ENCODE results near the gene TMEM43.
"Not testable (repeated sequence)": the region's sequence is repeated elsewhere in the genome, so short reads cannot be mapped to it uniquely, and the experiment has no call there.

The TMEM43 gene

DNA sequence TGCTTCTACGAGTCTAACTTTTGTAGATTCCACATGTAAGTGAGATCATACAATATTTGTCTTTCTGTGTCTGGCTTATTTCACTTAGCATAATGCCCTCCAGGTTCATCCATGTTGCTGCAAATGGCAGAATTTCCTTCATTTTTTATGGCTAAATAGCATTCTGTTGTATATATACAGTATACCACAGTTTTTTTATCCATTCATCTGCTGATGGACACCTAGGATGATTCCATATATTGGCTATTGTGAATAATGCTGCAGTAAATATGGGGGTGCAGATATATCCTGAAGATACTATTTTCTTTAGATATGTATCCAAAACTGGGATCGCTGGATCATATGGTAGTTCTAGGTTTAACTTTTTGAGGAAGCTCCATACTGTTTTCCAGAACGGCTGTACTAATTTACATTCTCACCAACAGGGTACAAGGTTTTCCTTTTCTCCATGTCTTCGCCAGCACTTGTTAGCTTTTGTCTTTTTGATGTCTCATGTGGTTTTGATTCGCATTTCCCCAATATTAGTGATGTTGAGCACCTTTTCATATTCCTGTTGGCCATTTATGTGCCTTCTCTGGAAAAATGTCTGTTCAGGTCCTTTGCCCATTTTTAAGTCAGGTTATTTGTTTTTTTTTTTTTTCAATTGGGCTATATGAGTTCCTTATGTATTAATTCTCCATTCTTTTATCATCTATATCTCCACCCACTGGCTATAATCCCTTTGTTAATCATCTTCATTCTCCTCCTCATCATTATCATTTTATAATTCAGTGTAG lies 27.0 kb upstream of the TMEM43 start:
- TF ChIP-seq Cebpa-rat (IDR thresholded peaks at IDR 0.05) = no peak
- Histone ChIP-seq H3K4me2 (no peak overlapping the region), H3K27me3 (no peaks in the 10 kb centered on the region), H3K27ac (no peak overlapping the region), H3K9ac (no peak overlapping the region), H3K9me3 (replicated peaks in 1 of 11) (peaks cover 0 to 17% (median 13%) of the 10 kb centered on the region in 11 experiments; a peak in 19 of 22 replicates), H3K4me1 (no peaks in the 10 kb centered on the region), H3K36me3 (no peaks in the 10 kb centered on the region), H4K20me1 (no peaks in the 10 kb centered on the region), H3K4me3 (no peak overlapping the region)

DNA sequence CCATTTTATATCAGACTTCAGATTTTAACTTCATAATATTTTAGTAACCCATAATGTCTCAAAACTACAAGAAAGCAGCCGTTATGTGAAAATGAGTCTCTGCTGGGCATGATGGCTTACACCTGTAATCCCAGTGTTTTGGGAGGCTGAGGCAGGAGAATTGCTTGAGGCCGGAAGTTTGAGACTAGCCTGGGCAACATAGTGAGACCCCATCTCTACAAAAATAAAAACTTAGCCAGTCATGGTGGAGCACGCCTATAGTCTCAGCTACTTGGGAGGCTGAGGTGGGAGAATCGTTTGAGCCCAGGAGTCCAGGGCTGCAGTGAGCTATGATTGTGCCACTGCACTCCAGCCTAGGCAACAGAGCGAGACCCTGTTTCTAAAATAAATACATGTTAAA lies 15.0 kb upstream of the TMEM43 start:
- Histone ChIP-seq H3K36me3 (peaks cover 42 to 52% (median 48%) of the 10 kb centered on the region in 11 experiments), H4K20me1 (peaks cover 0 to 12% (median 0%) of the 10 kb centered on the region in 11 experiments; a peak in 3 of 22 replicates)
- H3K9ac ChIP-seq; H3K4me2 ChIP-seq; H3K9me3 ChIP-seq (replicated peaks in 1 of 11); H3K27me3 ChIP-seq; H3K27ac ChIP-seq; H3K4me3 ChIP-seq; H3K4me1 ChIP-seq: not testable (repeated sequence)

DNA sequence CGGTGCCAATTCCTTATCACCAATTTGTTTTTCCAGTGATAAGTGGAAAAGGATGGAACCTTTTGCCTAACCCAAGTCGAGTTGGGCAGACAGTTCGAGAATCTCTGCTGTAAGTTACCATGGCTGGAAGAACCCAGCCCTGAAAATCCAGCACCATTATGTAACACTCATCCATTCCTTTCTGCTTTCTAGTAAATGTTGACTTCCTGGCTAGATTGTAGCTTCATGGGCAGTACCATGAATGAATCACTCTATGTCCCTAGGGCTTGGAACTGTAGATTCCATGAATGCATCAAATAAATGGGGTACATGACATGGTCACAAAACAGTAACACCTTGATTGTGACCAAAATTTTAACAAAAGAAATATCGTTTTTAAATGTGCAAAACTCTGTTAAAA lies 14.2 kb upstream of the TMEM43 start:
- TF ChIP-seq Cebpa-rat (IDR thresholded peaks at IDR 0.05) = no peak
- Histone ChIP-seq H3K4me2 (no peak overlapping the region), H3K27ac (no peak overlapping the region), H3K9me3 (replicated peaks in 1 of 11) (no peaks in the 10 kb centered on the region), H3K4me3 (no peak overlapping the region), H3K36me3 (peaks cover 51 to 61% (median 57%) of the 10 kb centered on the region in 11 experiments), H4K20me1 (peaks cover 0 to 12% (median 0%) of the 10 kb centered on the region in 11 experiments; a peak in 4 of 22 replicates), H3K4me1 (no peaks in the 10 kb centered on the region), H3K27me3 (no peaks in the 10 kb centered on the region), H3K9ac (no peak overlapping the region)

DNA sequence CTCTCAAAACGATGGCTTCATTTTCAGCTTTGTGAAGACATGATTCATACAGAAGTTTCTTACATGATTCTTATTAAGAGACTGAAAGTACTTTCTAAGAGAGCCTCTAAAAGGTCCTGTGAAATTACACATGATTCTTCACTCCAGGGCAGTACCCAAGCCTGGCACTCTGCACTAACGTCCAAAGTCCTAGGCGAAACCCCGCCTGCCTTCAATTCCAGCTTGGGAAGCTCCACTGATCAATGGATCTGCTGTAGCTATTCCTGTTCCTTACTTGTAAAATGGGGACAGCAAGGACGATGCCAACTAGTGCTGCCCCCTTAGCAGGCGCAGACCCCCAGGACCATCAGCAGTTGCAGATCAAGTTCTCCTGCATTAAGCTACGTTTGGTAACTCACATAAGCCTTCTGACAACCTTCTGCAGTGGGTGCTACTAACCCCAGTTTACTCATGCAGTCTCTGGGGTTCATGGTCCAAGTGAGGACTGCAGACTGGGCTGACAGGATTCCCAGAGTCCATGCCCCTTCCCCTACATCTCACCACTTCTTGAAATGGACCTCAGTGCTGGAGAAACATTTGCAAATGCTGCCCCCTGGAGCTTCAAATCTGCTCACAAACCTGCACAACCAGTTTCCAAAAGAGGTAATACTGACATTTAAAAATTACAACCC lies 10.8 kb upstream of the TMEM43 start:
- H3K27ac ChIP-seq = no peak overlapping the region
- H3K9ac ChIP-seq = no peak overlapping the region
- H3K27me3 ChIP-seq = no peaks in the 10 kb centered on the region
- no peak overlapping the region for H3K4me3 ChIP-seq
- H4K20me1 ChIP-seq = peaks cover 0 to 35% (median 18%) of the 10 kb centered on the region in 11 experiments; a peak in 10 of 22 replicates
- H3K36me3 ChIP-seq = peaks cover 64 to 94% (median 86%) of the 10 kb centered on the region in 11 experiments
- H3K4me1 ChIP-seq = peaks cover 0 to 9% (median 0%) of the 10 kb centered on the region in 10 experiments; a peak in 9 of 20 replicates
- H3K9me3 ChIP-seq (replicated peaks in 1 of 11) = no peaks in the 10 kb centered on the region
- TF ChIP-seq Cebpa-rat (IDR thresholded peaks at IDR 0.05) = no peak
- H3K4me2 ChIP-seq = no peak overlapping the region

DNA sequence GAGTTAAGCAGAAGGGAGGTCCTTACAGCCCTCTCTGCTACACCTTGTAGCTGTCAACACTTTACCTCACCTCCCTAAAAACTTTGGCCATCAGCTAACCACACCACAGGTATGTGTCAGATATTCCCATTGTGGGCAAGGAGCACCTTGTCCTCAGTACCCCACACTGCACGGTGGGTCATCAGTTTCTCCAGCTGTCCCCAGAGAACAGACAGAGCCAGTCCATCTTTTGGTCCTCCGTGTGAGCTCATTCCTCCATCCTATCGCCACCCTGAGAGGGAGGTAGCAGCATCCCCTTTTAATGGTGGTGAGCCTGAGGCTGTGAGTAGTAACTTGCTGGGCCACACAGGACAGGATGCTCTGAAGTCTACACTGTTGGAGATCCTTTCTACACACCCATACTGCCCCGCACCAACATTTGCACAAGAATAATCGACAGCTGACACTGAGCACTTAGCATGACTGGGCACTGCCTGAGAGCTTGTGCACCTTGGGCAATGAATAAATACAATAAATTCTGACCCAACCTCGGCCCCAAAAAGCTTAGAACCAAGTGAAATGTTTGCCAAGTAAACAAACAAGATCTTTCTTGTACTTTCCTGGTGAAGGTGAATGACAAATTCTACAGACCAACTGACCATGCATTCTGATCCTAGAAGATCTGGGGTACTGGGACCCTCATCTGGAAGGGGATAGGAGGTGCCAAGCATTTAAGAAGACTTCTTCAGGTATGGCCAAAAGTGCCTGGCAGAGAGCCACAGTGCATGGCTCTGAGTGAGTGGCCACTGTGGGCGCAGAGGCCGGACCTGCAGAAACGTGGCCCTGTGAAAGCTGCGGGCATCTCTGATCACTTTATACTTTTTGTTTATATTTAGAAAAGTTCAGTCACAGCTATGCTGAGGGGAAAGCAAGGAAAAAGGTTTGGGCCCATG lies 7.1 kb upstream of the TMEM43 start:
- TF ChIP-seq Cebpa-rat (IDR thresholded peaks at IDR 0.05) = no peak
- Histone ChIP-seq H3K27ac (no peak overlapping the region), H3K4me2 (no peak overlapping the region)

DNA sequence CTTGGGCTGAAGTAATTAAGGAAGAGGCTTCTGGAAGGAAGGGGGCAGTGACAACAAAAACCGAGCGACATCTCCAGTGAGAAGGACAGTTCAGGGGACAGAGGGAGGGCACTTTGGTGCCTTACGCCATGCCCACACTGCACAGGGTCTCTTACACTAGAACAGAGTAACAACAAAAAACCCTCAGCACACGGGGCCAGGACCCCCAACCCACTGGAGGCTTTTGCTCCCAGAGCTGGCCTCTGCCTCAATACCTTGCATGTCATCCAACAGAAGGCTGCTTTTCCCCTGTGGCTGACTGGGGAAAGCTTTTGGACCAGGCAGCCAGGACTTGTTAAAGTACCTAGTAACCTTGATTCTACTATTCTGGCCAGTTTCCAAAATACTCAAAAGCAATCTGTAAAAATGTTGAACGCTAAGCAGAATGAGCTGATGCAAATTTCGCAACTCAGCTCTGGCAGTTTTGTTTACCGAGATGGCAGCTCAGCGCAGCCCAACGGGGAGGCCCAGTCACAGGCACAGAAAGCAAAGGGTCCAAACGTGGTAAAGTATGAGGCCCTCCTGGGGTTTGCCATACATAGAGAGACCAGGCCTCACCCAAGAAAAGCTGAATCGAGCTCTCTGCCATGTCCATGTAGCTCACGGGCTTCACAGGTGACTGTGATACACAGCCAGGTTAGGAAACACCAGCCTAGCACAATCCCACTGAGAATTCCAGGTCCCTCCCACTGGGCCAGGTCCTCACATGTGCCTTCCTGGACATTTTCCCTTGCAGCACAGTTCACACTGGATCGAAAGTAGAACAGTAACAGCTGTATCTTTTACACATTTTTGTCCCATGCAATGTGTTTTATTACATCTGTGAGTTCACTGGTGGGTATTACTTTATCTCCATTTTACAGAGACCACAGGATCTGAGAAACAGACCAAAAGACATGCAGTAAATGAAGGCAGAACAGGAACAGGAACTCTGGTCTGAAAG lies 6.2 kb upstream of the TMEM43 start:
- Histone ChIP-seq H3K4me1 (peaks cover 10 to 36% (median 16%) of the 10 kb centered on the region in 10 experiments), H3K27me3 (no peaks in the 10 kb centered on the region), H3K9me3 (replicated peaks in 1 of 11) (no peaks in the 10 kb centered on the region), H3K9ac (0 out of 22 replicates have a peak overlapping the region, but pooled peaks of 3 of the 11 experiments have one; percentile 5 to 27 (median 11)), H3K4me3 (no peak overlapping the region), H4K20me1 (peaks cover 0 to 41% (median 26%) of the 10 kb centered on the region in 11 experiments; a peak in 9 of 22 replicates), H3K36me3 (peaks cover 58 to 92% (median 79%) of the 10 kb centered on the region in 11 experiments), H3K4me2 (peak overlapping the region in 3 of 11 experiments; percentile 13 to 18 (median 15); a peak in 2 of 22 replicates), H3K27ac (no peak overlapping the region)
- TF ChIP-seq Cebpa-rat (IDR thresholded peaks at IDR 0.05) = peak in 1 of 11 experiments; percentile 44; a peak in 1 of 22 replicates

More for the DNA sequence above, 7.1 kb upstream of the TMEM43 start:
- Histone ChIP-seq H3K4me1 (peaks cover under 1 to 27% (median 6%) of the 10 kb centered on the region in 10 experiments; a peak in 18 of 20 replicates), H3K9ac (peak overlapping the region in 3 of 11 experiments; percentile 0 to 23 (median 6); a peak in 1 of 22 replicates), H3K36me3 (peaks cover 67 to 100% (median 89%) of the 10 kb centered on the region in 11 experiments), H3K4me3 (no peak overlapping the region), H4K20me1 (peaks cover 0 to 41% (median 26%) of the 10 kb centered on the region in 11 experiments; a peak in 10 of 22 replicates), H3K9me3 (replicated peaks in 1 of 11) (no peaks in the 10 kb centered on the region), H3K27me3 (no peaks in the 10 kb centered on the region)

DNA sequence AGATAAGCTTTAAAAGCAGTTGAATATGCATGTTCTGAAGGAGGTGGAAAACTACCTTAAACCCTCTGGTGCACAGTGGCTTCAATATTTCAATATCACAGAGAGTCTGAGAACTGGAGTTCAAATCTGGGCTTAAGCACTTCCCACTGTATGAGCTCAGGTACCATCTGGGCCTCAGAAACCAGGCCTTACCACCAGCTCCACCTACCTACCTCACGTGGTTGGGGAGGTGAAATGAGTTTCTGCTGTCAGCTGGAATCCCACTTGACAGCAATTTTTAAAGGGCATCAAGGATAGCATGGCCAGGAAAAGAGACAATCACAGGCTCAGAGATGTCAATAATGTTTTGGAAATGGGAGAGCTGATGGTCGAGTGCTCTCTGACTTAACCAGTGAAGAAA lies 5.2 kb upstream of the TMEM43 start:
- Histone ChIP-seq H3K9ac (peak overlapping the region in 1 of 11 experiments; percentile 27; a peak in 1 of 22 replicates), H3K27me3 (no peaks in the 10 kb centered on the region), H3K9me3 (replicated peaks in 1 of 11) (no peaks in the 10 kb centered on the region), H3K27ac (no peak overlapping the region), H3K36me3 (peaks cover 49 to 82% (median 70%) of the 10 kb centered on the region in 11 experiments), H3K4me3 (no peak overlapping the region), H3K4me1 (peaks cover 12 to 38% (median 18%) of the 10 kb centered on the region in 10 experiments), H4K20me1 (peaks cover 0 to 41% (median 20%) of the 10 kb centered on the region in 11 experiments; a peak in 8 of 22 replicates), H3K4me2 (no peak overlapping the region)
- TF ChIP-seq Cebpa-rat (IDR thresholded peaks at IDR 0.05) = no peak

All from BLaER1 treated with 17β-estradiol and CSF1 and Interleukin-3, amounts not matched to agents 10 nM and 100 nM (cell line).